ENCODE results near the gene KIAA1614.

DNA sequence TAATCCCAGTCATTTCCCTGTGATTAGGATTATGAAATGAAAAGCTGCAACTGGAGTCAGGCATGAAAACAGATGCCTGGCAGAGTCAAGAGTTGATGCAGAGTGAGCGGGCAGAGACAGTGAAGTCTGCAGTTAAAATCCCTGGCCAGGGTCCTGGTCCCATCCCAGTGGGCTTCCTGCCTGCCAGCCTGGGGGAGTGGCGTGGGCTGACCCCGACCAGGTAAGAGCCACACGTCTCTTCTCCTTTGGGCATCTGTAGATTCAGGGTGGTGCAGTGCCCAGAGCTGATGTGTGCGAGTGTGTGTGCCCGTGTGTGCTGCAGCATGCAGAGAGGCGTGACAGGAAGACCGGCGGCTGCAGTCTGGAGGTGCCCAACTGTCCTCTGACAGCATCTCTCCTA lies 6.2 kb upstream of the KIAA1614 start:
- TF ChIP-seq, protein P1, sequence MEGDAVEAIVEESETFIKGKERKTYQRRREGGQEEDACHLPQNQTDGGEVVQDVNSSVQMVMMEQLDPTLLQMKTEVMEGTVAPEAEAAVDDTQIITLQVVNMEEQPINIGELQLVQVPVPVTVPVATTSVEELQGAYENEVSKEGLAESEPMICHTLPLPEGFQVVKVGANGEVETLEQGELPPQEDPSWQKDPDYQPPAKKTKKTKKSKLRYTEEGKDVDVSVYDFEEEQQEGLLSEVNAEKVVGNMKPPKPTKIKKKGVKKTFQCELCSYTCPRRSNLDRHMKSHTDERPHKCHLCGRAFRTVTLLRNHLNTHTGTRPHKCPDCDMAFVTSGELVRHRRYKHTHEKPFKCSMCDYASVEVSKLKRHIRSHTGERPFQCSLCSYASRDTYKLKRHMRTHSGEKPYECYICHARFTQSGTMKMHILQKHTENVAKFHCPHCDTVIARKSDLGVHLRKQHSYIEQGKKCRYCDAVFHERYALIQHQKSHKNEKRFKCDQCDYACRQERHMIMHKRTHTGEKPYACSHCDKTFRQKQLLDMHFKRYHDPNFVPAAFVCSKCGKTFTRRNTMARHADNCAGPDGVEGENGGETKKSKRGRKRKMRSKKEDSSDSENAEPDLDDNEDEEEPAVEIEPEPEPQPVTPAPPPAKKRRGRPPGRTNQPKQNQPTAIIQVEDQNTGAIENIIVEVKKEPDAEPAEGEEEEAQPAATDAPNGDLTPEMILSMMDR (conservative IDR thresholded peaks at IDR 0.05): no peak
- TF ChIP-seq EZH2 (IDR thresholded peaks at IDR 0.05; ENCODE audit: low read depth): no peak

All from PC-9 (cell line).